Esophagus squamous epithelium (tissue), 4 donors: ENCODE data around the gene CHST11.

ENCODE experiments used
- CTCF ChIP-seq, 6 experiments: fragments of 450-650 bp in 4 of 6; fragments of 200-600 bp in 2 of 6; sonication (generic) in 2 of 6; IDR thresholded peaks; one replicate each; pipeline ENCODE4 v1.5.1; 2016 to 2019; ENCODE audit warnings: antibody characterized with exemption in 6 of 6, mild to moderate bottlenecking in 4 of 6, moderate library complexity in 4 of 6
- POLR2A ChIP-seq, 4 donors: fragments of 450-650 bp; IDR thresholded peaks; one replicate each; pipeline ENCODE4 v1.6.1; 2017; ENCODE audit warnings: antibody characterized with exemption in 4 of 4, mild to moderate bottlenecking in 4 of 4, moderate library complexity in 3 of 4

GRCh38 chr12:104412681-104413080 is 44.1 kb upstream of the CHST11 start:
- TF ChIP-seq CTCF (IDR thresholded peaks at IDR 0.05) = no peak
- no peak for TF ChIP-seq POLR2A (IDR thresholded peaks at IDR 0.05)
